Spleen (tissue), 11 donors: ENCODE measurements around the gene IGFL3. TPM values are rescaled to one million over a fixed set of nuclear protein-coding genes. Genes with fewer than 3 reads are reported as not detected.

Experiments
- DNase-seq: peaks from one replicate; pipeline ENCODE4 v3.0.0-alpha.2; 2020
- H3K27ac ChIP-seq, 8 donors: fragments of 200-600 bp; sonication (generic) in 7 of 8; 1 replicate in 4 of 8; 2 replicates in 4 of 8; pipeline versions ENCODE4 v1.5.0 to v1.8.0; 2016 to 2021; ENCODE audit warnings: inconsistent platforms in 4 of 8, mild to moderate bottlenecking in 4 of 8, moderate library complexity in 1 of 8
- H3K27me3 ChIP-seq, 7 donors: fragments of 200-600 bp; sonication (generic) in 6 of 7; replicated peaks in 1 of 7; 1 replicate in 4 of 7; 2 replicates in 3 of 7; pipeline versions ENCODE4 v1.5.0 to v1.8.0; 2016 to 2021; ENCODE audit warnings: inconsistent platforms in 3 of 7, mild to moderate bottlenecking in 1 of 7
- H3K36me3 ChIP-seq, 6 donors: fragments of 200-600 bp; sonication (generic) in 5 of 6; 1 replicate in 4 of 6; 2 replicates in 2 of 6; pipeline versions ENCODE4 v1.5.0 to v1.8.0; 2016 to 2021; ENCODE audit warnings: inconsistent platforms in 2 of 6
- H3K4me1 ChIP-seq, 6 donors: fragments of 200-600 bp; sonication (generic) in 5 of 6; 1 replicate in 3 of 6; 2 replicates in 3 of 6; pipeline versions ENCODE4 v1.5.0 to v1.8.0; 2016 to 2021; ENCODE audit warnings: inconsistent platforms in 3 of 6
- H3K4me3 ChIP-seq, 8 donors: fragments of 200-600 bp; sonication (generic) in 7 of 8; 1 replicate in 4 of 8; 2 replicates in 4 of 8; pipeline versions ENCODE4 v1.5.0 to v1.8.0; 2016 to 2021; ENCODE audit warnings: inconsistent platforms in 4 of 8, mild to moderate bottlenecking in 4 of 8, moderate library complexity in 2 of 8
- H3K9me3 ChIP-seq, 8 donors: fragments of 200-600 bp; sonication (generic) in 7 of 8; 1 replicate in 4 of 8; 2 replicates in 4 of 8; pipeline versions ENCODE4 v1.5.0 to v1.8.0; 2016 to 2021; ENCODE audit warnings: inconsistent platforms in 4 of 8
- CTCF ChIP-seq, 11 experiments: fragments of 200-600 bp in 7 of 11; fragments of 450-650 bp in 4 of 11; sonication (generic) in 4 of 11; IDR thresholded peaks in 8 of 11; conservative IDR thresholded peaks in 3 of 11; 1 replicate in 7 of 11; 2 replicates in 4 of 11; pipeline versions ENCODE4 v1.4.0 to v1.8.0; 2016 to 2021; ENCODE audit warnings: antibody characterized with exemption in 11 of 11, inconsistent platforms in 4 of 11, mild to moderate bottlenecking in 1 of 11
- POLR2A ChIP-seq, 3 donors: fragments of 450-650 bp; IDR thresholded peaks; one replicate each; pipeline ENCODE4 v1.5.1; 2017; ENCODE audit warnings: antibody characterized with exemption in 3 of 3, mild to moderate bottlenecking in 1 of 3
- POLR2AphosphoS5 ChIP-seq, 3 donors: sonication (generic); formaldehyde crosslinking; IDR thresholded peaks; one replicate each; pipeline ENCODE4 v1.5.1; 2017; ENCODE audit warnings: antibody characterized with exemption in 3 of 3
- whole genome bisulfite sequencing, 5 donors: extraction: QIAGEN DNeasy Blood & Tissue Kit in 3 of 5; methylation state at CpG; one replicate each; pipeline versions ENCODE4 v1.1.5 to v1.1.7; 2013 to 2018; 5-methylcytosine and 5-hydroxymethylcytosine counted together
- intact Hi-C: fragments of 100-400 bp; cut with DNase I; formaldehyde crosslinking; loops from one replicate; pipeline ENCODE4 v1.15.0; 2023; ENCODE audit warnings: low total_unique reads
- polyA plus RNA-seq, 3 donors: library from polyadenylated mRNA; stranded (reverse); fragments of 200-250 nt; gene quantifications; one replicate each; pipeline ENCODE4 v1.2.1, GENCODE V29; 2013
- total RNA-seq, 7 donors: library from RNA; depleted of rRNA in 3 of 7; stranded (reverse); fragments of >200 nt in 3 of 7; fragmentation: NEBNext Ultra II Directional in 4 of 7; extraction: Animal tissue kit (Norgen Biotek cat#: 25700) in 4 of 7; gene quantifications; one replicate each; pipeline versions ENCODE4 v1.1.0 to v1.2.1, GENCODE V29; 2016 to 2021
- donor health status: healthy with polysubstance abuse.
- donor health status: DM: no; HTN: no; CAD: no; lungs with moderate emphysema.
- donor health status: DM: no; HTN: no; CAD: no.
- donor health status: Bipolar disorder and iron deficiency.
- donor health status: healthy.
- donor health status: DM: no; HTN: no; CAD: no.
- donor health status: DM: yes; HTN: yes; CAD: no.

The IGFL3 gene
- total and polyA plus RNA-seq, 10 donors, result not detected

GRCh38 chr19:46101293-46101692, 23.2 kb downstream of the IGFL3 start:
- no peak for TF ChIP-seq POLR2A (IDR thresholded peaks at IDR 0.05)
- TF ChIP-seq POLR2AphosphoS5 (IDR thresholded peaks at IDR 0.05), result no peak
- TF ChIP-seq CTCF (IDR thresholded peaks at IDR 0.05 in 8 of 11, conservative IDR thresholded peaks at IDR 0.05 in 3 of 11), result no peak
- peaks cover 4 to 46% (median 37%) of the 10 kb centered on the region in 8 donors for H3K9me3 ChIP-seq
- H3K27me3 ChIP-seq, result peaks cover 0 to 49% (median 2%) of the 10 kb centered on the region in 7 donors
- intact Hi-C loops, result no loop called here
- H3K27ac ChIP-seq, result no peak overlapping the region
- H3K4me1 ChIP-seq, result no peaks in the 10 kb centered on the region
- DNase-seq, result no peak
- WGBS, 5 donors, result 54 to 76% (median 64%) methylated on average over 6 of the region's 6 CpGs
- H3K4me3 ChIP-seq, result no peak overlapping the region
- H3K36me3 ChIP-seq, result no peaks in the 10 kb centered on the region

DNA sequence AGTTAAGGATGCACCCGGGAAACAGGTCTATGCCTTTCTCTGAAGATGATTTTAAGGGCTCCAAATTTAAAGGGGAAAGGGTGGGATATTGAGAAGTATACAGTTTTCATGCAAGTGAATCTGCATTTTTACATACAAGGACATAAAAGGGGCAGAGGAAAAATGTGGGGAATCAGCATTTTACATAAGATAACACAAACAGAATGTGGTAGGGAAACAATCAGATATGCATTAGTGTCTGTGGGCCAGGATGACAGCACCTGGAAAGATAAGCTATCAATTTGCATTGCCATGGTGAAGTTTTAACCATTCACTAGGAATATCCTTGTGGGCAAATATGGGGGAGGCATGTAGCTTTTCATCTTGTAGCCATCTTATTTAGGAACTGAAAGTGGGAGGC, 24.1 kb downstream of the IGFL3 start:
- DNase-seq, result no peak
- Histone ChIP-seq H3K27me3 (peaks cover 0 to 45% (median 2%) of the 10 kb centered on the region in 7 donors), H3K27ac (no peak overlapping the region), H3K4me3 (no peak overlapping the region), H3K36me3 (no peaks in the 10 kb centered on the region), H3K4me1 (no peaks in the 10 kb centered on the region), H3K9me3 (peaks cover 4 to 40% (median 30%) of the 10 kb centered on the region in 8 donors)
- no peak for TF ChIP-seq POLR2AphosphoS5 (IDR thresholded peaks at IDR 0.05)
- TF ChIP-seq POLR2A (IDR thresholded peaks at IDR 0.05), result no peak
- TF ChIP-seq CTCF (IDR thresholded peaks at IDR 0.05 in 8 of 11, conservative IDR thresholded peaks at IDR 0.05 in 3 of 11), result no peak
- intact Hi-C loops, result no loop called here
- 70 to 92% (median 82%) methylated on average over 1 of the region's 1 CpG for WGBS, 5 donors

- H3K27ac ChIP-seq, result no peak overlapping the region
- no peaks in the 10 kb centered on the region for H3K36me3 ChIP-seq
- DNase-seq, result no peak
- intact Hi-C loops, result no loop called here
- no peaks in the 10 kb centered on the region for H3K4me1 ChIP-seq
- H3K27me3 ChIP-seq, result peaks cover 0 to 22% (median 4%) of the 10 kb centered on the region in 7 donors
- H3K4me3 ChIP-seq, result no peak overlapping the region
- H3K9me3 ChIP-seq, result peaks cover 0 to 56% (median 46%) of the 10 kb centered on the region in 8 donors
- no peak for TF ChIP-seq POLR2AphosphoS5 (IDR thresholded peaks at IDR 0.05)
- no peak for TF ChIP-seq POLR2A (IDR thresholded peaks at IDR 0.05)
- TF ChIP-seq CTCF (IDR thresholded peaks at IDR 0.05 in 8 of 11, conservative IDR thresholded peaks at IDR 0.05 in 3 of 11), result no peak
- 90 to 96% (median 94%) methylated on average over 5 of the region's 5 CpGs for WGBS, 5 donors
These were observed 34.0 kb downstream of the IGFL3 start for GRCh38 chr19:46090444-46090843.

- Histone ChIP-seq H3K27me3 (peaks cover 0 to 29% (median 4%) of the 10 kb centered on the region in 7 donors), H3K9me3 (peaks cover 0 to 66% (median 56%) of the 10 kb centered on the region in 8 donors), H3K27ac (no peak overlapping the region), H3K4me3 (no peak overlapping the region), H3K4me1 (no peaks in the 10 kb centered on the region), H3K36me3 (no peaks in the 10 kb centered on the region)
- no peak for DNase-seq
- 89 to 100% (median 97%) methylated on average over 1 of the region's 1 CpG for WGBS, 5 donors
- intact Hi-C loops, result loop anchor here (5.0 kb wide), 1 partner anchor 178 kb away; no protein-coding TSS in a partner anchor
- TF ChIP-seq POLR2AphosphoS5 (IDR thresholded peaks at IDR 0.05) (no peak), POLR2A (IDR thresholded peaks at IDR 0.05) (no peak), CTCF (IDR thresholded peaks at IDR 0.05 in 8 of 11, conservative IDR thresholded peaks at IDR 0.05 in 3 of 11) (no peak)
These were observed 35.1 kb downstream of the IGFL3 start for GRCh38 chr19:46089432-46089831.
